IMR-90 (cell line): ENCODE results near the gene ZNF716.

Experiments
- CEBPB ChIP-seq: IDR thresholded peaks from 2 replicates; pipeline ENCODE4 v1.6.1; 2012; ENCODE audit warnings: low read depth, low read length, improper control_type of control experiment
- CHD1 ChIP-seq: IDR thresholded peaks from 2 replicates; pipeline ENCODE4 v1.6.1; 2012; ENCODE audit warnings: low read depth, low read length, improper control_type of control experiment
- POLR2A ChIP-seq: IDR thresholded peaks from 2 replicates; pipeline ENCODE4 v1.6.1; 2012; ENCODE audit warnings: mild to moderate bottlenecking, low read depth, low read length
- RAD21 ChIP-seq: IDR thresholded peaks from 2 replicates; pipeline ENCODE4 v1.6.1; 2012; ENCODE audit warnings: low read length, improper control_type of control experiment
- RCOR1 ChIP-seq: IDR thresholded peaks from 2 replicates; pipeline ENCODE4 v1.6.1; 2012; ENCODE audit warnings: mild to moderate bottlenecking, low read length, improper control_type of control experiment; ENCODE audit not compliant: insufficient replicate concordance
- TF ChIP-seq, protein P1 (sequence below): conservative IDR thresholded peaks from 2 replicates; pipeline ENCODE4 v1.5.1; 2012; ENCODE audit warnings: mild to moderate bottlenecking, low read depth, low read length, improper control_type of control experiment
- TF ChIP-seq, protein P2 (sequence below): fragments of 150-350 bp; IDR thresholded peaks from 2 replicates; pipeline ENCODE4 v1.6.1; 2017; ENCODE audit warnings: mild to moderate bottlenecking, antibody characterized with exemption, low read length, low read depth

GRCh38 chr7:57487957-57488356 lies 38.0 kb downstream of the ZNF716 start:
- TF ChIP-seq RCOR1, result no peak
- TF ChIP-seq POLR2A, result no peak
- TF ChIP-seq, protein P1, sequence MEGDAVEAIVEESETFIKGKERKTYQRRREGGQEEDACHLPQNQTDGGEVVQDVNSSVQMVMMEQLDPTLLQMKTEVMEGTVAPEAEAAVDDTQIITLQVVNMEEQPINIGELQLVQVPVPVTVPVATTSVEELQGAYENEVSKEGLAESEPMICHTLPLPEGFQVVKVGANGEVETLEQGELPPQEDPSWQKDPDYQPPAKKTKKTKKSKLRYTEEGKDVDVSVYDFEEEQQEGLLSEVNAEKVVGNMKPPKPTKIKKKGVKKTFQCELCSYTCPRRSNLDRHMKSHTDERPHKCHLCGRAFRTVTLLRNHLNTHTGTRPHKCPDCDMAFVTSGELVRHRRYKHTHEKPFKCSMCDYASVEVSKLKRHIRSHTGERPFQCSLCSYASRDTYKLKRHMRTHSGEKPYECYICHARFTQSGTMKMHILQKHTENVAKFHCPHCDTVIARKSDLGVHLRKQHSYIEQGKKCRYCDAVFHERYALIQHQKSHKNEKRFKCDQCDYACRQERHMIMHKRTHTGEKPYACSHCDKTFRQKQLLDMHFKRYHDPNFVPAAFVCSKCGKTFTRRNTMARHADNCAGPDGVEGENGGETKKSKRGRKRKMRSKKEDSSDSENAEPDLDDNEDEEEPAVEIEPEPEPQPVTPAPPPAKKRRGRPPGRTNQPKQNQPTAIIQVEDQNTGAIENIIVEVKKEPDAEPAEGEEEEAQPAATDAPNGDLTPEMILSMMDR, result no peak
- TF ChIP-seq, protein P2, sequence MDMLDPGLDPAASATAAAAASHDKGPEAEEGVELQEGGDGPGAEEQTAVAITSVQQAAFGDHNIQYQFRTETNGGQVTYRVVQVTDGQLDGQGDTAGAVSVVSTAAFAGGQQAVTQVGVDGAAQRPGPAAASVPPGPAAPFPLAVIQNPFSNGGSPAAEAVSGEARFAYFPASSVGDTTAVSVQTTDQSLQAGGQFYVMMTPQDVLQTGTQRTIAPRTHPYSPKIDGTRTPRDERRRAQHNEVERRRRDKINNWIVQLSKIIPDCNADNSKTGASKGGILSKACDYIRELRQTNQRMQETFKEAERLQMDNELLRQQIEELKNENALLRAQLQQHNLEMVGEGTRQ, result no peak
- no peak for TF ChIP-seq CEBPB
- no peak for TF ChIP-seq CHD1
- no peak for TF ChIP-seq RAD21
